Osteoblast (primary cell): ENCODE results near the gene VTI1A. TPM values are rescaled to one million over a fixed set of nuclear protein-coding genes. Genes with fewer than 3 reads are reported as not detected.

ENCODE experiments used
- DNase-seq: peaks from one replicate; pipeline ENCODE4 v3.0.0; 2011; ENCODE audit warnings: low spot score, mixed read lengths; ENCODE audit not compliant: insufficient read length; ENCODE audit errors: missing footprints
- H2AFZ ChIP-seq: 2 replicates; pipeline ENCODE4 v1.6.0; 2011; ENCODE audit warnings: mild to moderate bottlenecking, low read length
- H3K27ac ChIP-seq: 2 replicates; pipeline ENCODE4 v1.5.1; 2011; ENCODE audit warnings: mild to moderate bottlenecking, low read depth, low read length, moderate library complexity
- H3K27me3 ChIP-seq: 2 replicates; pipeline ENCODE4 v1.6.0; 2012; ENCODE audit warnings: mild to moderate bottlenecking, control low read depth, inconsistent platforms, low read length, moderate library complexity; ENCODE audit not compliant: insufficient read depth
- H3K36me3 ChIP-seq: 2 replicates; pipeline ENCODE4 v1.5.1; 2011; ENCODE audit warnings: mild to moderate bottlenecking, low read length, control low read depth, moderate library complexity; ENCODE audit not compliant: insufficient read depth
- H3K4me1 ChIP-seq: 2 replicates; pipeline ENCODE4 v1.5.1; 2011; ENCODE audit warnings: mild to moderate bottlenecking, low read length, control low read depth, moderate library complexity; ENCODE audit not compliant: insufficient read depth
- H3K4me2 ChIP-seq: 2 replicates; pipeline ENCODE4 v1.6.0; 2011; ENCODE audit warnings: mild to moderate bottlenecking, low read length; ENCODE audit not compliant: insufficient read depth
- H3K4me3 ChIP-seq: fragments of 200-600 bp; sonication (generic); 3 replicates; pipeline ENCODE4 v1.5.1; 2012; ENCODE audit warnings: mild to moderate bottlenecking, low read length, inconsistent platforms; ENCODE audit not compliant: insufficient read depth
- H3K79me2 ChIP-seq: 2 replicates; pipeline ENCODE4 v1.6.0; 2012; ENCODE audit warnings: mild to moderate bottlenecking, low read length, control low read depth, inconsistent platforms; ENCODE audit not compliant: insufficient read depth
- H3K9me3 ChIP-seq: 2 replicates; pipeline ENCODE4 v1.5.1; 2011; ENCODE audit warnings: low read depth, low read length, control low read depth
- H4K20me1 ChIP-seq: 2 replicates; pipeline ENCODE4 v1.6.0; 2012; ENCODE audit warnings: mild to moderate bottlenecking, low read length, control low read depth; ENCODE audit not compliant: insufficient read depth
- total RNA-seq: library from RNA; depleted of rRNA; stranded (reverse); fragments of >200 nt; gene quantifications from 2 replicates; pipeline ENCODE4 v1.2.3, GENCODE V29; 2012
- TF ChIP-seq, protein P1 (sequence below): IDR thresholded peaks from 2 replicates; pipeline ENCODE4 v1.5.1; 2011; ENCODE audit warnings: mild to moderate bottlenecking, low read depth, low read length, moderate library complexity; ENCODE audit errors: extremely low read depth

Gene VTI1A
- total RNA-seq, 1 donor = 34.7 TPM

DNA sequence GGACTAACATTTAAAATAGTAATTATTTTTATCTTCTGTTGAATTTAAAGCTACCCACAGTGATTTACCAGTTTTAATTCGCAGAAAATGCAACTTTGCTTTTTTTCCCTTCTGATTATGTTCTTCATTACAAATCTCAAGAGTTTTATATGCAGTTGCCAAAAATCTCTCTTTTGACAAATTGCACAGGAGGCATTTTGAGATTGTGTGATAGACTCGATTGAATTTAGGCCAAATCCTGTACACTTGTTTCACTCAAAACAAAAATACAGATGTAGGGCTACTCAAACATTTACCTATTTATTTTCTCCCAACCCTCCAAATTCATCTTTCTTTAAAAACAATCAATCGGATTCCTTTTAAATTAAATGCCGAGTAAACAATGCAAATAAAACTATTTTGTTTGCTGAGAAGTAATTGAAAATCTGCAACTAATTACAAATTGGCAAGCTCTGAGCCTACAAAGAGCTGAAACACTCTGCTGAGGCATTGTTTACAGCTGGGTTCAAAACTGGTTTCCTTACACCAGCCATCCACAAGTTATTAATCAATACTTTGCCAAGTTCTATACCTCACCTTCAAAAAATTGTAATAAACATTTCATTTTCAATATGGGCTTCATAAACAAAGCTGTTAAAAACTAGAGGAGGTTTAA is 288.2 kb downstream of the VTI1A start:
- no peaks in the 10 kb centered on the region for H4K20me1 ChIP-seq
- H3K9me3 ChIP-seq = no peaks in the 10 kb centered on the region
- H3K4me2 ChIP-seq = no peak overlapping the region
- H3K36me3 ChIP-seq = no peaks in the 10 kb centered on the region
- H2AFZ ChIP-seq = no peak overlapping the region
- H3K4me1 ChIP-seq = peaks cover 5% of the 10 kb centered on the region
- DNase-seq = no peak
- H3K79me2 ChIP-seq = no peaks in the 10 kb centered on the region
- no peak overlapping the region for H3K4me3 ChIP-seq
- no peaks in the 10 kb centered on the region for H3K27me3 ChIP-seq
- no peak overlapping the region for H3K27ac ChIP-seq
- TF ChIP-seq, protein P1, sequence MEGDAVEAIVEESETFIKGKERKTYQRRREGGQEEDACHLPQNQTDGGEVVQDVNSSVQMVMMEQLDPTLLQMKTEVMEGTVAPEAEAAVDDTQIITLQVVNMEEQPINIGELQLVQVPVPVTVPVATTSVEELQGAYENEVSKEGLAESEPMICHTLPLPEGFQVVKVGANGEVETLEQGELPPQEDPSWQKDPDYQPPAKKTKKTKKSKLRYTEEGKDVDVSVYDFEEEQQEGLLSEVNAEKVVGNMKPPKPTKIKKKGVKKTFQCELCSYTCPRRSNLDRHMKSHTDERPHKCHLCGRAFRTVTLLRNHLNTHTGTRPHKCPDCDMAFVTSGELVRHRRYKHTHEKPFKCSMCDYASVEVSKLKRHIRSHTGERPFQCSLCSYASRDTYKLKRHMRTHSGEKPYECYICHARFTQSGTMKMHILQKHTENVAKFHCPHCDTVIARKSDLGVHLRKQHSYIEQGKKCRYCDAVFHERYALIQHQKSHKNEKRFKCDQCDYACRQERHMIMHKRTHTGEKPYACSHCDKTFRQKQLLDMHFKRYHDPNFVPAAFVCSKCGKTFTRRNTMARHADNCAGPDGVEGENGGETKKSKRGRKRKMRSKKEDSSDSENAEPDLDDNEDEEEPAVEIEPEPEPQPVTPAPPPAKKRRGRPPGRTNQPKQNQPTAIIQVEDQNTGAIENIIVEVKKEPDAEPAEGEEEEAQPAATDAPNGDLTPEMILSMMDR = no peak

DNA sequence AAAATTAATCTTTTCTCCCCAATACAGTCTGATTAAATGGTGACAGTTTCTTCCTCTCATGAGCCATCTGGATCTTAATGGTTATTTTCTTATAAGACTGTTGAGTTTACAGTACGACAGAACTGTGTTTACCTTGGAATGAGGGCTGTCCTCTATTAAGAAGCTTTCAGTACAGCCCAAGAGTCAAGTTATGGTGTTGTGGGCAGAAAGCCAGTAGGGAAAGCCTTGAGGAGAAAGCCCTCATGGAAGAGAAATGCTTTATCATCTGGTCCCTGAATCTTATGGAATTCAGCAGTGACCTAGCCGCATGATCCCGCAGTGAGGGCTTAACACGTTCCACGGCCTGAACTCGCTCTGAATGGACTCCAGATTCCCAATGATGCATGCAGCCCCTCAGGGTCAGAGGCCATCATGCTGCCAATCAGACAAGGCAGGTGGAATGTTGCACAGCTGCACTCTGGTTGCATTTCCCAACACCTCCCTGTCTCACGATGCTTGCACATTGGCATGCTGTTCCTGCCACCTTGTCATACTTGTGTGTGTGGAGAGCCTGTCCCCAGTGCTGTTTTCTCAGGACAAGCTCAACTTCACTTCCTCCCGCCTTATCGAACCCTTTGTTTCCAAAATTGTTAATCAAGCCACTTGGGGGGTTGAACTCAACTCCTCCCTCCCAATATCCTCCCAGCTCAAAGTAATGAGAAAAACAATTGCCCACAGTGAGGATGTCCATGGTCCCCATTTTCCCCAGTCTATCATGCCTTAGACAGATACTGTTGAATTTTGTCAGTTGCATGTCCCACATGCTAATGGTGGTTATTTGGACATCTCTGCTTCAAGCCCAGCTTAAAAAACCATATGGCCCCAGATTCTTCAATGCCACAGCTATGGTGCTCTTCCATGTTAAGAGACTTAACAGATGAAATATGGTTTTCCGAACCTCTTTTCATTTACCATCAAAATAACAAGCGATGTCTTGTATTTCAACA is 291.9 kb downstream of the VTI1A start:
- no peak overlapping the region for H3K4me2 ChIP-seq
- no peaks in the 10 kb centered on the region for H3K9me3 ChIP-seq
- H3K4me3 ChIP-seq = no peak overlapping the region
- no peaks in the 10 kb centered on the region for H4K20me1 ChIP-seq
- H3K4me1 ChIP-seq = no peaks in the 10 kb centered on the region
- TF ChIP-seq, protein P1 = no peak
- H3K27ac ChIP-seq = no peak overlapping the region
- no peak for DNase-seq
- no peaks in the 10 kb centered on the region for H3K79me2 ChIP-seq
- H3K36me3 ChIP-seq = no peaks in the 10 kb centered on the region
- H3K27me3 ChIP-seq = no peaks in the 10 kb centered on the region
- H2AFZ ChIP-seq = no peak overlapping the region

DNA sequence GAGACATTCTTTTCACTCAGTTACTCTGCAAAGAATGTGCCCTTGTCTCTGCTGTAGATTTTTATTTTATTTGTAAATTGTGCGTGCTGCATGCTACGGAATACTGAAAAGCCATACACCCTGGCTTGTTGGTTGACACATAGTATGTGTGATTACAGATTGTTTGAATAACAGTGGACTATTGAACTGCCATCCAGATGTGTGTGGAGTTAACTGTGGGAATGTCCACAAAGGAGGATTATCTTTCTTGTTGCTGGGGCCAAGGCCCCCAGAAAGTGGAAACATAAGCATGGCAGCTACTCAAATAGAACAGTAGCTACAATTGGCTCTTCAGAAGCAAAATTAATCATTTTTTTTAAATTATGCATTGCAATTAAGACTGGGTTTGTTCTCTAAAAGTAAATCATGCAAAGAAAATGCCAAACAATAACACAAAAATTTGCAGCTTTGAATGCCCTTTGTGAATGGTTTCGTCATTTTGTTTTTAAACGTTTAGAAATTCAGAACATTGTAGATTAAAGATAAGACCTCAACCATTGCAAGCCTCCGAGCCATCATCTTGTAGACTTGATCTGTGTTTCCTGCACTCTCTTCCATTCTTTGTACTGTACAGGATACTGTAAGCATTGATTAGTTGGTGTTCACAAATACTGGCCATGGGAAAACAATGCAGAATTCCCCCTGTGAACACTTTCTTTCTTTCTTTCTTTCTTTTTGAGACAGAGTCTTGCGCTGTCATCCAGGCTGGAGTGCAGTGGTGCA is 292.8 kb downstream of the VTI1A start:
- Histone ChIP-seq H3K4me1 (no peaks in the 10 kb centered on the region), H3K4me2 (no peak overlapping the region), H4K20me1 (no peaks in the 10 kb centered on the region), H3K27me3 (no peaks in the 10 kb centered on the region), H3K79me2 (no peaks in the 10 kb centered on the region), H3K9me3 (no peaks in the 10 kb centered on the region), H3K4me3 (no peak overlapping the region), H2AFZ (no peak overlapping the region), H3K36me3 (no peaks in the 10 kb centered on the region), H3K27ac (no peak overlapping the region)
- no peak for DNase-seq
- TF ChIP-seq, protein P1 = no peak
